Stimulated activated CD8-positive, alpha-beta memory T cell treated with anti-CD3 and anti-CD28 coated beads, Interleukin-7, amount 100 ng/mL, for 24 hours (primary cell): Measurements from ENCODE around the gene CASZ1.

Experiments used
- DNase-seq: peaks from one replicate; pipeline ENCODE4 v3.0.0-alpha.2; 2020; ENCODE audit warnings: low read depth

CASZ1 gene

DNA sequence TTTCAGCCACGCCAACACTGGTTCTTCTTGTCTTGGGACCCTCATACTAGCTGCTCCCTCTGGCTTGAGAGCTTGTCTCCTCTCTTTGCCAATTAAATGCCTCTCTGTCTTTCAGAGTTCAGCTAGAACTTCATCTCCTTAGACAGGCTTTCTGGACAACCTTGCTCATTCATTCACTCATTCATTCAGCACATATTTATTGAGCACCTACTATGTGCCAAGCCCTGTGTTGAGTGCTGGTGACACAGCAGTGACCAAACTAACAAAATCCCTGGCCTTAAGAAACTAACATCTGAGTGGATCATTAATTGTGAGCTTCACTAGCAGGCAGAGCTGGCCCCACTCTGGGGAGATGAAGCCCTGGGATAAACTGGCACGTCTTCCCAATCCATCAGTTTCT lies 24.9 kb upstream of the CASZ1 start:
- DNase-seq = no peak

- DNase-seq = no peak
Measured at GRCh38 chr1:10820422-10820821, 24.0 kb upstream of the CASZ1 start.

DNA sequence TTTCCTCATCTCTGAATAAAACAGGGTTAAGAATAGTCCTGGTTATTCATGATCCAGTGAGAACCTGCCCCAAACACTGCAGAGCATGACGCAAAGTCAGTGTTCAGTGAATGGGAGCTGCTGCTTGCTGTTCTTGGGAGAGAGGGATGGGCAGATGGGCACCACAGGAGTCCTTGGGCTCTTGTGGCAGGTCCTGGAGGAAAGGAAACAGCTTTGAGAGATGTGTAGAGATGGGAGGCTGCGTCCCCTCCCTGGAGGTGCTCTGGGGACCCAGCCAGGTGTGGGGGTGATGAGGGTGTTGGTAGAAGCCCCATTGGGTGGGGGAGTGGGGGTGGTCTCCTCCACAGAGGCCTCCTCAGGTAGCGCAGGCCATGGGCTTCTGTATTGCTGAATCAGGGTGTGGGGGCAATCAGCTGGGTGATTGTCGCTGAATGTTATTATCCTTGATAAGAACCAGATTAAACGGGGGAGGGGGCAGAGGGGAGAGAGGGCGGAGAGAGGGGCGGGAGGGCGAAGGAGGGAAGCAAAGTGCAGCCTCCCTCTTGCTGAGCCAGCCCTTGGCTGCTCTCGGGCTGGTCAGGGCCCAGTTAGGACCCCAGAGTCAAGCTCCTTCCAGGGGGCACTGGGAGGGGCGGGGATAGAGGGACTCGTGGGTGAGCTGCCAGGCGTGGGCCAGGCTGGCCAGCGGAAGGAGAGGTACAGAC lies 22.9 kb upstream of the CASZ1 start:
- DNase-seq = no peak

DNA sequence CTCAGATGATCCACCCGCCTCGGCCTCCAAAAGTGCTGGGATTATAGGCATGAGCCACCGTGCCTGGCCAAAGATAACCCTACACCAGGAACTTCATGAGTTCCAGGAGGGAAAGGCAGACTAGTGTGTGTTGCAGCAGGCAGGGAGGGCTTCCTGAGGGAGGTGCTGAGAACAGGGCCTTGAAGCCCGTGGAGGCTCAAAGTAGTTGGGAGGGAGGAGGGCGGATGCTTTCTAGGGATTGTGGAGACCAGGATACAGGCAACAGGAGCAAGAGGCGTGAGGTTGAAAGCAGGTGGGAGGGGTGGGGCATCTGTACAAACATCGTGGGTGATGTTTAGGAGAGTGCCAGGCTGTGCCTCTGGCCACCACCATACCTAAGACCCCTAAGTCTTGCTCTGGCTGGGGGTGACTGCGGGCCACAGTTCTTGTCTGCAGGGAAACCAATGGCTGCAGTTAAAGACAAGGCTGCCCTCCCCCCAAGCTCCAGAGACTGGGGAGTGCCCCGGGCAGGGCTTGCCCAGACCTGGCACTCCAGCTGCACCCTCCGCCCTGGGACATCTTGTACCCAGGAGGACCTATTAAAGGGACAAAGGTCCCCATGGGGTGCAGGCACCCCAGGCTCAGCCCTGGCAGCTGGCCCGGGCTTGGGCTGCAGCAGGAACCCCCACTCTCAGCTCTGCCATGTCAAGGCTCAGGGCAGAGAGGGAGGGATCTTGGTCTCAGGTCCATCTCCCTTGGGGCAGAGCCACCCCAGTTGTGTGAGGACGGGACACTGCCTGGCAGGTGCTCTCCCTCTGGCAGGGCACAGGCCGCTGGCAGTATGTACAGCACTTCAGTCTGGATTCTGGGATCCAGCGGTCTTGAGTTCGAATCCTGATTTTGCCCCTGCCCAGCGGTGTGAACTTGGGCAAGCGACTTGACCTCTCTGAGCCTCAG lies 22.1 kb upstream of the CASZ1 start:
- DNase-seq = no peak

DNA sequence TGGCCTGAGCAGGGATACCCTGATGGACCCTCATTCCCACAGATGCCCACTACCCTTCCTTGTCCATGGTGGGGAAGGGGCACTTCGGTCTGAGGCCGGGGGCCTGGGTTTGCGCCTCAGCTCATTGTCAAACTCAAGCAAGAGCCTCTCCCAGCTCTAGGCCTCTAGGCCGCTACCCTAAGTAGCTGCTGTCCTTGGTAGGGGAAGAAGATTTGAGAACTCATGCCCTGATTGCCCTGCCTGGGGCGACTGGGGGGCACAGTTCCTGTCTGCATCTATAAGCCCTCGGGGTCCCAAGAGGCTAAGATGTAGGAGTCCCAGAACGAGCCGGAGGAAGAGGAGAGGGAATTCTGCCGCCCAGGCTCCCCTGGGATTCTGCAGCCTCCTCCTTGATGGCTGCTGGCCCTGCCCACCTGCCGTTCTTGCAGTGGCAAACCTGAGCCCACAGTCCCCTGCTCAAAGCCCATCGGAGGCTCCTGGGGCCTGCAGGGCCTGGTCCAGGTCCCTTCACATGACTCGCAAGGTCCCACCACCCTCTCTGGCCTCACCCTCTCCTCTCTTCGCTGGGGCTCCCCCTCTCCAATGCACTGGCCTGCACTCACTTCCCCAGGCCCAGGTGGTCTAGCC lies 20.4 kb upstream of the CASZ1 start:
- no peak for DNase-seq

GRCh38 chr1:10816233-10816632 lies 19.8 kb upstream of the CASZ1 start:
- no peak for DNase-seq

DNA sequence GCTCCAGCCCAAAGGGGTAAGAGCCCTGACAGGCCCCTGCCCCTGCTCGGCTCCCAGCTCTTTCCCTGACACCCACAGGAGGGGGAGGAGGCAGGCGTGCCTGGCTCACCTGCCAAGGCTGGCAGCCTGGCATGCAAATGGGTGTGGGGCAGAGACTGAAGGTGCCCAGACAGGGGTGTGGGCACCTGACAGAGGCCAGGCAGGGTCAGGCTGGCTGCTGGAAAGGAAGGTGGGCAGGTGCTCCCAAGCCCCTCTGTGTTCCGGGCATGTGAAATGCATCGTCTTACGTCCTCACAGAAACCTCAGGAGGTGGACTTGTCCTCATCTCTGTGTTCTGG lies 19.4 kb upstream of the CASZ1 start:
- no peak for DNase-seq

DNA sequence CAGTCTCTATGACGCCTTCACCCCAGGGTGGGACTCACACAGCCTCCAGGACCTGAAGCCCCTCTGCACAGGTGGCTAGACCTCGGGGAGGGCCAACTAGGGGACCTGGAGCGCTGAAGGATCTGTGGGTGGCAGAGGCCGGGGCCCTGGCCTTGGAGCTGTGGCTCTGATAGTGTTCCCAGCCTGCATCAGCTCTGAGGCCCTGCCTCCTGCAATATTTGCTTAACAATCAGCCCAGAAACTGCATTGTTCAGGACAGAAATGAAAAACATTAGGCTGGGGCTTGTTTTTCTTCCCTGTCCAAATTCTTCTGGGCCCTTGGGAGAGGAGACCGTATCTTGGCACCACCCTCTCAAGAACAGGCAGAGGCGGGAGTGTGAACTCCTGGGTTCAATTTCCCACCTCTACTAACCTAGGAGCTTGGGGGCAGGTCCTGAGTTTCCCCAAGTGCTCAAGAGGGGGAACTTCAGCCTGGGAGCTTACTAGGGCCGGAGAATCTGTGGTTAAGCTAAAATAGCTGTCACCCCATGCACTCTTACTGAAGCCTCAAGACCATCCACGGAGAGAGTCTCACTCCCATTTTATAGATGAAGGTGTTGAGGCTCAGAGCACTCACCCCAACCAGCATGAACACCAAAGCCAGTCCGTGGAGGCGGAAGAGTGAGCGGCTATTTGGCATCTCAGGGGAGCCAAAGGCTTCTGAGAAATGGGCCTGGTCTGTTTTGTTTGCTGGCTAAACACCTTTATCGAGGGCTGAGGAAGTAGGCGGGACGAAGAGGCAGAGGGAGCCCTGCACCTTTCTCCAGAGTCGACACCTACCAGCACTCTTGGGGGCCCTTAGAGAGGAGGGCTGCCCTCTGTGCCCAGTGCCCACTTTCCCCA lies 18.8 kb upstream of the CASZ1 start:
- no peak for DNase-seq

DNA sequence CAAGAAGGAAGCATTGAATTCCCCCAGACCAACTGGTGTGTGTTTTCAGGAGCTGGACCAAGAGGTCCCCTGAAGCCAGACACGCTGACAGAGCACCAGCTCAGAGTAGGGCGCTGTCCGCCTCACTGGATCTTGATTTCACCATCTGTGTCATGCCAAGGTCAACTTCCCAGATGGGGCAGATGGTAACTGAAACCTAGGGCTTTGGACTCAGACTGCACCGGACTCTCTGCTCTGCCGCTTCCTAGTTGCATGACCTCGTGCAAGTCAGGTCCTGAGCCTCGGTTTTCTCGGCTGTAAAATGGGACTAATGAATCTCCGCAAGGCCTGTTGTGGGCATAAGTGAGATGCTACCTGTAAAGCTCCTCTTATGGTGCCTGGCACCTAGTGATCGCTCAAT lies 17.9 kb upstream of the CASZ1 start:
- DNase-seq = no peak

DNA sequence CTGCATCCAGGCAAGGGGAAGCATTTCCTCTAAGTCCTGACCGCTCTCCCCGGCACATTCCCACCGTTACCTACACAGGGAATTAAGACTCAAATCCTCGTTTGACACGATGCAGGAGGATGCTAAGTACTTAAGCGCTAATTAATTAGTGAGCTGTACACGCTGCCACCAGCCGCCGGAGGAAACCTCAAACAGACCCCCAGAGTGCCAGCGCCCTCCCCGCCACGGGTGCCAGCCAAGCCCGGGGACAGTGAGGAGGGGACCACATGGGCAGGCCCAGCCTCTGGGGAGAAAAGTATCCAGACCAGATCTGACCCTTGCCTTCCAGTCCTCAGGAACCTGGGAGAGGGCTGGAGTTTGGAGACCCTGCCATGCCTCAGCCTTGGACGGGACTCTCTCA lies 17.4 kb upstream of the CASZ1 start:
- DNase-seq = no peak

GRCh38 chr1:10812387-10812915 lies 16.0 kb upstream of the CASZ1 start:
- no peak for DNase-seq

GRCh38 chr1:10808441-10808840 lies 12.0 kb upstream of the CASZ1 start:
- DNase-seq = no peak

GRCh38 chr1:10806966-10807365 lies 10.5 kb upstream of the CASZ1 start:
- DNase-seq = no peak

- no peak for DNase-seq
Measured at GRCh38 chr1:10803971-10804820, 7.8 kb upstream of the CASZ1 start.

- no peak for DNase-seq
Measured at GRCh38 chr1:10802944-10803715, 6.7 kb upstream of the CASZ1 start.

DNA sequence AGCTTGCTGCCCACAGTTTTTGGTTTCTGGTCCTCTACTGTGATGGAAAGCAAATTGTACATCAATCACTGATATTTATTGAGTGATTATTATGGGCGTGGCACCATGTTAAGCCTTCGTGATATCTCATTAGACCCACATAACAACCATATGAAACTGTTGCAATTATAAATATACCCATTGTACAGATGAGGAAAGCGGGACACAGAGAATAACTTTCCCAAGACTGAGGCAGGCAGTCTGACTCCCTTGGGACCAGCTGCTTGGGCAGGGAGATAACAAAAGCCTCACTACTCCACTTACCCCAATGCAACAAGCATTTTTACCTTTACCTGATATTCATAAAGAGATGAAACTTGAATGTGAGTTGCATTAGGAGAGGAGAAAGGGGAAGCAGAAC lies 4.3 kb upstream of the CASZ1 start:
- DNase-seq = no peak

DNA sequence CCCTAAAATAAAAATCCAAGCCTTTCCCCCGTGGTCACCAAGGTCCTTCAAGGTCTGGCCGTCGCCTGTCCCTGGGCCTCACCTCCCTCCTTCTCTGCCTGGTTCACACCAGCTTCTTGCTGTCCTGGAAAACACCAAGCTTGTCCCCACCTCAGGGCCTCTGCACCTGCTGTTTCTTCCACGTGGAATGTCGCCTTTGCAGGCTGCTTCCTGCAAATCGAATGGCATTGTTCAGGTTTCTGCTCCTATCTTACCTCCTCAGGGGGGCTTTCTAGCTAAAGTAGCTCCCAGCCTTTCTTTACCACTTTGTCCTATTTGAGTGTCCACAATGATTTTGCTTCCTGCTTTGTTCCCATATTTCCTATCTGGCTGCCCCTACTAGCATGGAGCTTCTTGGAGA lies 3.3 kb upstream of the CASZ1 start:
- no peak for DNase-seq

DNA sequence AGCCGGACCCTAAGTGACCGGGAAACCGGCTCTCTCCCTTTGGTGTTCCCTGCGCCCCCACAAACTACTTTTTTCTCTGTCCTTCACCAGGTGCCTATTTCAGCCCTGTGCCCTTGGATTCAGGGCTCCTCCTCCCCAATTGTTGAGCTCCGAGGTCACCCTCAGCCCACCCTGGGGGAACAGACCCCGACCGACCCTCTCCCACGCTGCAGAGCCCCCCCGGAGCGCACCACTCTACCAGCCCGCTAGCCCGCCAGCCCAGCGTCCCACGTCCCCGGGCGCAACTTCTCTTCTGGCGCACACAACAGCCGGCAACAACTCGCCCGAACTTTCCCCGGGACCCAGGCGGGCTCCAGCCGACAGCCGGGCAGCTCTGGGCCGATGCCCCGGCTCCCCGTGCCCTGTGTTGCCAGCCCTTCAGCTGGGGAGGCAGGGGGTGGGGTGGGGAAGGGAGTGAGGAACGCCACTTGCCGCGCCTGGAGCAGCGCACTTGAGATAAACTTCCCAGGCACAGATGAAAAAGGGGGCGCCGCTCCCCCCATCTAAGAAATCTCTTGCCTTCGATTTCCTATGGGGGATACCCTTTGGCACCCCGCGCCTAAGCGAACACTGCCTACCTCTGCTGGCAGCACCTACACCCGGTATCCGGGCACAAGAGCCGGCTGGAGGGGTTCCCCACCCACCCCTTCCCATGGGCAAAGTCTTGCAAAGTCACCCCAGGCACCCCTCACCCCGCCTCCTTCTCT lies 997 bp downstream of the CASZ1 start:
- DNase-seq = no peak

DNA sequence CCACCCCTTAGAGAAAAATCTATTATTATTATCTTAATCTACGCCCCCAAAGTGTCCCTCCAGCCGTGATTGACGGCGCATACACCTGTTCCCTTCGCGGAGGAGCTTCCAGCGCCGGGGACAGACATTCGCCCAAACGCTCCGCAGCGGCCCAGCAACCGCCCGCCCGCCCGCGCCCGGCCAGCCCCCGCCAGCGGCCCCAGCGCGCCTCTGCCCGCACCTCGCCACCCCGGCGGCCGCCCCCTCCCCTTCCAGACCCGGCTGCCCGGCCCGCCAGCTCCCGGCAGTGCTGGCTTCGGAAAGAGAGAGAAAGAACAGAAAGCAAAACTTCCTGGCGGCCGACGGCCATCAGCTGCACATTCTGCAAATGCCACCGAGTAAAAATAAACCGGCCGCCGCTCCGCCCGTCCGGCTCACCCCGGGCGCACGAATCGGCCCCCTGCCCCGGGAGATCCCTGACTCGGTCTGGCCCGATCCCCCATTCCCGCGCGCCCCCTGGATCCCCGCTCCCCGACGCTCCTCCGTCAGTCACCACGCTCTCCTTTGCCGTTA lies 1.6 kb downstream of the CASZ1 start:
- no peak for DNase-seq
